ENCODE measurements around the gene RAB5IF.
A peak's percentile ranks its signal among the peaks of the same experiment; 100 is the strongest.
"Not testable (repeated sequence)": the region's sequence is repeated elsewhere in the genome, so short reads cannot be mapped to it uniquely, and the experiment has no call there.

Gene RAB5IF

GRCh38 chr20:36631646-36632045 is 26.1 kb downstream of the RAB5IF start:
- DNase-seq = no peak

- DNase-seq = no peak
These were observed 26.5 kb downstream of the RAB5IF start for GRCh38 chr20:36632147-36632486.

- DNase-seq = no peak
These were observed 27.1 kb downstream of the RAB5IF start for GRCh38 chr20:36632487-36633284.

GRCh38 chr20:36633285-36633772 is 27.8 kb downstream of the RAB5IF start:
- no peak for DNase-seq

GRCh38 chr20:36634342-36634741 is 28.8 kb downstream of the RAB5IF start:
- no peak for DNase-seq

GRCh38 chr20:36638876-36639400 is 33.4 kb downstream of the RAB5IF start:
- not testable (repeated sequence) for DNase-seq

GRCh38 chr20:36641506-36641843 is 35.9 kb downstream of the RAB5IF start:
- DNase-seq = no peak

- DNase-seq = no peak
These were observed 36.6 kb downstream of the RAB5IF start for GRCh38 chr20:36642136-36642535.

GRCh38 chr20:36644032-36644705 is 38.6 kb downstream of the RAB5IF start:
- DNase-seq = peak; percentile 53 to 64

- DNase-seq = peak; percentile 58 to 63
These were observed 39.1 kb downstream of the RAB5IF start for GRCh38 chr20:36644706-36645095.

- no peak for DNase-seq
These were observed 39.8 kb downstream of the RAB5IF start for GRCh38 chr20:36645353-36645752.

GRCh38 chr20:36645998-36646397 is 40.4 kb downstream of the RAB5IF start, which contains the start of gene SLA2:
SLA2 (minus strand) TSS chr20:36646196; CDS start chr20:36641335, 4,861 bp downstream.
- peak; percentile 62 to 63 for DNase-seq

- DNase-seq = no peak
These were observed 41.1 kb downstream of the RAB5IF start for GRCh38 chr20:36646678-36647077.

- no peak for DNase-seq
These were observed 41.9 kb downstream of the RAB5IF start for GRCh38 chr20:36647196-36648121.

GRCh38 chr20:36653456-36653855 is 47.9 kb downstream of the RAB5IF start:
- DNase-seq = no peak

GRCh38 chr20:36654506-36654905 is 48.9 kb downstream of the RAB5IF start:
- DNase-seq = no peak

- DNase-seq = no peak
These were observed 49.4 kb downstream of the RAB5IF start for GRCh38 chr20:36655004-36655403.

- DNase-seq = no peak
These were observed 51.2 kb downstream of the RAB5IF start for GRCh38 chr20:36656733-36657132.

- DNase-seq = no peak
These were observed 52.7 kb downstream of the RAB5IF start for GRCh38 chr20:36658300-36658699.
